ENCODE measurements around the gene POPDC2. TPM values are rescaled to one million over a fixed set of nuclear protein-coding genes. Genes with fewer than 3 reads are reported as not detected.

The POPDC2 gene
- total RNA-seq, 1 donor from 2014 or later: 0.40 TPM

GRCh38 chr3:119641416-119641815 lies 19.0 kb downstream of the POPDC2 start:
- no peak for DNase-seq (ENCODE audit: low read depth in 2 of 2)

- no peak for DNase-seq (ENCODE audit: low read depth in 2 of 2)
Observed at GRCh38 chr3:119639494-119640350, 20.7 kb downstream of the POPDC2 start.

- peak; percentile 27 to 94 for DNase-seq (ENCODE audit: low read depth in 2 of 2)
Observed at GRCh38 chr3:119637679-119638477, 22.5 kb downstream of the POPDC2 start.

- no peak for DNase-seq (ENCODE audit: low read depth in 2 of 2)
Observed at GRCh38 chr3:119636891-119637611, 23.3 kb downstream of the POPDC2 start.

- DNase-seq (ENCODE audit: low read depth in 2 of 2): peak in 1 of 2 donors; percentile 85
Observed at GRCh38 chr3:119636249-119636648, 24.1 kb downstream of the POPDC2 start.

GRCh38 chr3:119635719-119636118 lies 24.7 kb downstream of the POPDC2 start:
- DNase-seq (ENCODE audit: low read depth in 2 of 2): peak in 1 of 2 donors; percentile 16

- DNase-seq (ENCODE audit: low read depth in 2 of 2): no peak
Observed at GRCh38 chr3:119632829-119633228, 27.6 kb downstream of the POPDC2 start.

- DNase-seq (ENCODE audit: low read depth in 2 of 2): no peak
Observed at GRCh38 chr3:119632216-119632615, 28.2 kb downstream of the POPDC2 start.

GRCh38 chr3:119631516-119631915 lies 28.9 kb downstream of the POPDC2 start:
- DNase-seq (ENCODE audit: low read depth in 2 of 2): no peak

GRCh38 chr3:119630880-119631329 lies 29.5 kb downstream of the POPDC2 start:
- DNase-seq (ENCODE audit: low read depth in 2 of 2): no peak

GRCh38 chr3:119630128-119630879 lies 30.1 kb downstream of the POPDC2 start:
- peak; percentile 51 to 84 for DNase-seq (ENCODE audit: low read depth in 2 of 2)

GRCh38 chr3:119628816-119629445 lies 31.5 kb downstream of the POPDC2 start:
- DNase-seq (ENCODE audit: low read depth in 2 of 2): peak; percentile 43 to 50

GRCh38 chr3:119628390-119628789 lies 32.0 kb downstream of the POPDC2 start:
- no peak for DNase-seq (ENCODE audit: low read depth in 2 of 2)

GRCh38 chr3:119627461-119627860 lies 32.9 kb downstream of the POPDC2 start:
- DNase-seq (ENCODE audit: low read depth in 2 of 2): peak; percentile 41 to 51

- no peak for DNase-seq (ENCODE audit: low read depth in 2 of 2)
Observed at GRCh38 chr3:119626196-119626595, 34.2 kb downstream of the POPDC2 start.

GRCh38 chr3:119625451-119626153 lies 34.8 kb downstream of the POPDC2 start:
- no peak for DNase-seq (ENCODE audit: low read depth in 2 of 2)

- no peak for DNase-seq (ENCODE audit: low read depth in 2 of 2)
Observed at GRCh38 chr3:119624002-119624720, 36.2 kb downstream of the POPDC2 start.

GRCh38 chr3:119620899-119621298 lies 39.5 kb downstream of the POPDC2 start:
- no peak for DNase-seq (ENCODE audit: low read depth in 2 of 2)

GRCh38 chr3:119619094-119619493 lies 41.3 kb downstream of the POPDC2 start:
- peak in 1 of 2 donors; percentile 25 for DNase-seq (ENCODE audit: low read depth in 2 of 2)
